ENCODE measurements around the gene TNKS2. TPM values are rescaled to one million over a fixed set of nuclear protein-coding genes. Genes with fewer than 3 reads are reported as not detected.
"Not testable (repeated sequence)": the region's sequence is repeated elsewhere in the genome, so short reads cannot be mapped to it uniquely, and the experiment has no call there.

The TNKS2 gene
- polyA plus RNA-seq, 3 donors = 20.7 to 25.4 (median 20.9) TPM

- peaks cover 31 to 61% of the 10 kb centered on the region in 2 donors for H3K36me3 Mint-ChIP-seq
- H3K4me3 Mint-ChIP-seq = no peak overlapping the region
- Histone ChIP-seq H3K9me3 (replicated peaks in 1 of 2; ENCODE audit: control insufficient read depth in 1 of 2, insufficient read depth in 1 of 2, low read length in 2 of 2) (no peaks in the 10 kb centered on the region), H3K4me1 (ENCODE audit: control insufficient read depth in 1 of 2, insufficient read depth in 2 of 2, low read length in 2 of 2) (peaks cover 3 to 5% of the 10 kb centered on the region in 2 donors), H4K20me1 (ENCODE audit: insufficient read depth, low read length) (peaks cover 94% of the 10 kb centered on the region), H3K27ac (ENCODE audit: low read depth in 1 of 2, low read length in 2 of 2) (peak overlapping the region in 1 of 2 donors; percentile 36), H3K79me2 (ENCODE audit: insufficient read depth, low read length) (peaks cover 93% of the 10 kb centered on the region), H2AFZ (ENCODE audit: insufficient read depth, low read depth, low read length, poor library complexity, severe bottlenecking) (no peak overlapping the region), H3K27me3 (ENCODE audit: control insufficient read depth in 2 of 2, insufficient read depth in 2 of 2, low read length in 2 of 2) (no peaks in the 10 kb centered on the region), H3K4me2 (replicated peaks; ENCODE audit: extremely low read depth, low read length, poor library complexity, severe bottlenecking) (no peak overlapping the region), H3K4me3 (replicated peaks in 1 of 3; ENCODE audit: low read depth in 2 of 3, low read length in 3 of 3) (no peak overlapping the region), H3K36me3 (replicated peaks in 1 of 2; ENCODE audit: control insufficient read depth in 1 of 2, insufficient read depth in 2 of 2, low read length in 2 of 2) (peaks cover 21 to 70% of the 10 kb centered on the region in 2 donors), H3K9ac (ENCODE audit: insufficient read depth, low read length, poor library complexity, severe bottlenecking) (no peak overlapping the region)
- intact Hi-C loops (cut with micrococcal nuclease) = no loop called here
- no peaks in the 10 kb centered on the region for H3K9me3 Mint-ChIP-seq
- no CpG with 5 or more reads among the region's 2 CpGs for WGBS (ENCODE audit: insufficient coverage)
- peak overlapping the region in 2 of 7 donors; percentile 55 for H3K27ac Mint-ChIP-seq
- no peak for TF ChIP-seq CTCF (IDR thresholded peaks at IDR 0.05)
- H3K4me1 Mint-ChIP-seq = peaks cover 21% of the 10 kb centered on the region
- H3K27me3 Mint-ChIP-seq (ENCODE audit: low read depth in 3 of 3) = no peaks in the 10 kb centered on the region
- DNase-seq = no peak
Measured at GRCh38 chr10:91805110-91805838, 7.0 kb downstream of the TNKS2 start.

- WGBS (ENCODE audit: insufficient coverage) = no CpG with 5 or more reads among the region's 14 CpGs
- DNase-seq; H3K4me3 Mint-ChIP-seq; intact Hi-C loops (cut with micrococcal nuclease); H3K27me3 ChIP-seq (ENCODE audit: control insufficient read depth in 2 of 2, insufficient read depth in 2 of 2, low read length in 2 of 2); H2AFZ ChIP-seq (ENCODE audit: insufficient read depth, low read depth, low read length, poor library complexity, severe bottlenecking); H3K27me3 Mint-ChIP-seq (ENCODE audit: low read depth in 3 of 3); H3K4me2 ChIP-seq (replicated peaks; ENCODE audit: extremely low read depth, low read length, poor library complexity, severe bottlenecking); H3K4me3 ChIP-seq (replicated peaks in 1 of 3; ENCODE audit: low read depth in 2 of 3, low read length in 3 of 3); H3K9ac ChIP-seq (ENCODE audit: insufficient read depth, low read length, poor library complexity, severe bottlenecking); H3K9me3 Mint-ChIP-seq; H3K9me3 ChIP-seq (replicated peaks in 1 of 2; ENCODE audit: control insufficient read depth in 1 of 2, insufficient read depth in 1 of 2, low read length in 2 of 2); H3K4me1 ChIP-seq (ENCODE audit: control insufficient read depth in 1 of 2, insufficient read depth in 2 of 2, low read length in 2 of 2); H3K27ac ChIP-seq (ENCODE audit: low read depth in 1 of 2, low read length in 2 of 2): not testable (repeated sequence)
- peak overlapping the region in 2 of 7 donors; percentile 42 to 82 for H3K27ac Mint-ChIP-seq
- peaks cover 92% of the 10 kb centered on the region for H3K79me2 ChIP-seq (ENCODE audit: insufficient read depth, low read length)
- peaks cover 14% of the 10 kb centered on the region for H3K4me1 Mint-ChIP-seq
- H3K36me3 ChIP-seq (replicated peaks in 1 of 2; ENCODE audit: control insufficient read depth in 1 of 2, insufficient read depth in 2 of 2, low read length in 2 of 2) = peaks cover 21 to 68% of the 10 kb centered on the region in 2 donors
- H4K20me1 ChIP-seq (ENCODE audit: insufficient read depth, low read length) = peaks cover 94% of the 10 kb centered on the region
- peaks cover 32 to 58% of the 10 kb centered on the region in 2 donors for H3K36me3 Mint-ChIP-seq
Measured at GRCh38 chr10:91807264-91807663, 9.0 kb downstream of the TNKS2 start.
